NCI-H1048 (cell line): Measurements from ENCODE around the gene ZNF274.
"Not testable (repeated sequence)": the region's sequence is repeated elsewhere in the genome, so short reads cannot be mapped to it uniquely, and the experiment has no call there.

Experiments used
- DNase-seq: peaks from one replicate; lab custom pipeline; 2025; lab: John Stamatoyannopoulos, UW

The ZNF274 gene

GRCh38 chr19:58182989-58183816 lies at the start of gene ZNF274:
Gene ZNF274 (plus strand): TSS chr19:58183061. CDS start chr19:58183966, 905 bp downstream.
- DNase-seq: peak; percentile 42

GRCh38 chr19:58134244-58134643 lies 48.6 kb upstream of the ZNF274 start:
- DNase-seq: no peak

GRCh38 chr19:58145849-58146248 lies 37.0 kb upstream of the ZNF274 start:
- DNase-seq: no peak

GRCh38 chr19:58147475-58147874 lies 35.4 kb upstream of the ZNF274 start:
- not testable (repeated sequence) for DNase-seq

- DNase-seq: peak; percentile 58
Observed at GRCh38 chr19:58150328-58150921, 32.4 kb upstream of the ZNF274 start, which contains the start of gene ZNF329. Gene ZNF329 (minus strand): TSS chr19:58150789. CDS start chr19:58129503, 21,286 bp downstream.

GRCh38 chr19:58153386-58153785 lies 29.5 kb upstream of the ZNF274 start:
- DNase-seq: no peak

GRCh38 chr19:58154287-58154678 lies 28.6 kb upstream of the ZNF274 start:
- no peak for DNase-seq

- DNase-seq: peak; percentile 82
Observed at GRCh38 chr19:58154679-58155648, 27.9 kb upstream of the ZNF274 start.

GRCh38 chr19:58157045-58157728 lies 25.7 kb upstream of the ZNF274 start:
- no peak for DNase-seq

- no peak for DNase-seq
Observed at GRCh38 chr19:58166268-58166667, 16.6 kb upstream of the ZNF274 start.

- DNase-seq: no peak
Observed at GRCh38 chr19:58166708-58167280, 16.1 kb upstream of the ZNF274 start.

- DNase-seq: no peak
Observed at GRCh38 chr19:58170860-58171259, 12.0 kb upstream of the ZNF274 start.

- peak; percentile 44 for DNase-seq
Observed at GRCh38 chr19:58181902-58182576, 822 bp upstream of the ZNF274 start.

GRCh38 chr19:58182577-58182988 lies 278 bp upstream of the ZNF274 start:
- no peak for DNase-seq

- DNase-seq: no peak
Observed at GRCh38 chr19:58183817-58184215, 955 bp downstream of the ZNF274 start.

GRCh38 chr19:58196901-58197616 lies 14.2 kb downstream of the ZNF274 start:
- DNase-seq: no peak

- no peak for DNase-seq
Observed at GRCh38 chr19:58203814-58204475, 21.1 kb downstream of the ZNF274 start.

- DNase-seq: no peak
Observed at GRCh38 chr19:58204566-58204965, 21.7 kb downstream of the ZNF274 start.

GRCh38 chr19:58209577-58209976 lies 26.7 kb downstream of the ZNF274 start:
- no peak for DNase-seq
